Fibroblast of lung (primary cell): ENCODE measurements around the gene CALN1. TPM values are rescaled to one million over a fixed set of nuclear protein-coding genes. Genes with fewer than 3 reads are reported as not detected.

ENCODE experiments used
- DNase-seq, 2 donors: peaks; one replicate each; pipeline versions ENCODE4 v3.0.0 to v3.0.0-alpha.2; 2010; ENCODE audit warnings: low read depth in 2 of 2
- H2AFZ ChIP-seq: 2 replicates; pipeline ENCODE4 v1.5.1; 2012; ENCODE audit warnings: low read length, control low read depth, inconsistent platforms
- H3K27ac ChIP-seq: 2 replicates; pipeline ENCODE4 v1.5.1; 2011; ENCODE audit warnings: low read length, control low read depth; ENCODE audit not compliant: insufficient read depth
- H3K27me3 ChIP-seq: 2 replicates; pipeline ENCODE4 v1.5.1; 2011; ENCODE audit warnings: mild to moderate bottlenecking, low read length; ENCODE audit not compliant: control insufficient read depth, insufficient read depth
- H3K36me3 ChIP-seq: 2 replicates; pipeline ENCODE4 v1.5.1; 2011; ENCODE audit warnings: low read length; ENCODE audit not compliant: control insufficient read depth, insufficient read depth
- H3K4me1 ChIP-seq: 2 replicates; pipeline ENCODE4 v1.5.1; 2011; ENCODE audit warnings: low read length; ENCODE audit not compliant: control insufficient read depth, insufficient read depth; ENCODE audit errors: extremely low read depth
- H3K4me2 ChIP-seq: 2 replicates; pipeline ENCODE4 v1.5.1; 2011; ENCODE audit warnings: low read length, control low read depth; ENCODE audit not compliant: insufficient read depth; ENCODE audit errors: extremely low read depth
- H3K4me3 ChIP-seq, 4 experiments: fragments of 200-600 bp in 1 of 4; sonication (generic) in 1 of 4; replicated peaks in 1 of 4; 2 replicates each; pipeline ENCODE4 v1.5.1; 2011 to 2016; ENCODE audit warnings: low read length in 4 of 4, low read depth in 3 of 4, mild to moderate bottlenecking in 3 of 4, control low read depth in 2 of 4, inconsistent platforms in 1 of 4, mixed read lengths in 1 of 4; ENCODE audit not compliant: insufficient read depth in 1 of 4; ENCODE audit errors: control extremely low read depth in 1 of 4
- H3K79me2 ChIP-seq: 2 replicates; pipeline ENCODE4 v1.5.1; 2012; ENCODE audit warnings: mild to moderate bottlenecking, low read length, inconsistent platforms; ENCODE audit not compliant: control insufficient read depth, insufficient read depth
- H3K9ac ChIP-seq: 2 replicates; pipeline ENCODE4 v1.5.1; 2011; ENCODE audit warnings: mild to moderate bottlenecking, low read length, control low read depth; ENCODE audit not compliant: insufficient read depth
- H3K9me3 ChIP-seq: 2 replicates; pipeline ENCODE4 v1.5.1; 2012; ENCODE audit warnings: low read depth, low read length; ENCODE audit not compliant: control insufficient read depth, insufficient read depth
- H4K20me1 ChIP-seq: 2 replicates; pipeline ENCODE4 v1.5.1; 2011; ENCODE audit warnings: low read length; ENCODE audit not compliant: control insufficient read depth, insufficient read depth; ENCODE audit errors: extremely low read depth
- CTCF ChIP-seq, 2 donors: IDR thresholded peaks in 1 of 2; conservative IDR thresholded peaks in 1 of 2; 1 replicate in 1 of 2; 2 replicates in 1 of 2; pipeline ENCODE4 v1.5.1; 2011 to 2012; ENCODE audit warnings: low read length in 2 of 2, control low read depth in 1 of 2, inconsistent platforms in 1 of 2, low read depth in 1 of 2, mild to moderate bottlenecking in 1 of 2
- EZH2 ChIP-seq: IDR thresholded peaks from 2 replicates; pipeline ENCODE4 v1.5.1; 2012; ENCODE audit warnings: low read length, control low read depth, mild to moderate bottlenecking; ENCODE audit errors: missing control alignments
- polyA plus RNA-seq, 2 donors: library from polyadenylated mRNA; depleted of rRNA in 1 of 2; stranded (reverse) in 1 of 2; unstranded in 1 of 2; fragments of >200 nt; gene quantifications; 2 replicates each; pipeline ENCODE4 v1.2.1, GENCODE V29; 2011 to 2012; ENCODE audit warnings: missing spikeins in 1 of 2
- total RNA-seq: library from RNA; depleted of rRNA; stranded (reverse); fragments of >200 nt; gene quantifications from 2 replicates; pipeline ENCODE4 v1.2.1, GENCODE V29; 2014

Gene CALN1
- total and polyA plus RNA-seq, 2 donors (not counting 1 experiment from before 2014, with no cell fraction given) = not detected

GRCh38 chr7:71911051-71911450 is 501.1 kb downstream of the CALN1 start:
- no peak overlapping the region for H3K4me2 ChIP-seq
- H3K9ac ChIP-seq = no peak overlapping the region
- H2AFZ ChIP-seq = no peak overlapping the region
- H3K27ac ChIP-seq = no peak overlapping the region
- no peaks in the 10 kb centered on the region for H3K4me1 ChIP-seq
- no peaks in the 10 kb centered on the region for H3K36me3 ChIP-seq
- H3K9me3 ChIP-seq = no peaks in the 10 kb centered on the region
- no peaks in the 10 kb centered on the region for H3K27me3 ChIP-seq
- no peaks in the 10 kb centered on the region for H3K79me2 ChIP-seq
- no peak overlapping the region for H3K4me3 ChIP-seq
- no peak for DNase-seq
- no peak for TF ChIP-seq EZH2
- no peaks in the 10 kb centered on the region for H4K20me1 ChIP-seq

GRCh38 chr7:71905821-71906220 is 506.3 kb downstream of the CALN1 start:
- Histone ChIP-seq H3K4me3 (no peak overlapping the region), H2AFZ (no peak overlapping the region), H3K36me3 (no peaks in the 10 kb centered on the region), H3K4me2 (no peak overlapping the region), H3K9ac (no peak overlapping the region), H3K4me1 (no peaks in the 10 kb centered on the region), H3K27ac (no peak overlapping the region), H3K27me3 (no peaks in the 10 kb centered on the region), H4K20me1 (no peaks in the 10 kb centered on the region), H3K9me3 (no peaks in the 10 kb centered on the region), H3K79me2 (no peaks in the 10 kb centered on the region)
- TF ChIP-seq CTCF (conservative IDR thresholded peaks at IDR 0.05 in 1 of 2, IDR thresholded peaks at IDR 0.05 in 1 of 2; ENCODE audit: low read depth in 1 of 2, low read length in 2 of 2) (no peak), EZH2 (no peak)
- DNase-seq = no peak

- H3K36me3 ChIP-seq = no peaks in the 10 kb centered on the region
- H2AFZ ChIP-seq = no peak overlapping the region
- H3K4me2 ChIP-seq = no peak overlapping the region
- no peaks in the 10 kb centered on the region for H3K9me3 ChIP-seq
- H3K27me3 ChIP-seq = no peaks in the 10 kb centered on the region
- no peak overlapping the region for H3K9ac ChIP-seq
- no peak for DNase-seq
- TF ChIP-seq CTCF (conservative IDR thresholded peaks at IDR 0.05 in 1 of 2, IDR thresholded peaks at IDR 0.05 in 1 of 2; ENCODE audit: low read depth in 1 of 2, low read length in 2 of 2) = no peak
- no peak for TF ChIP-seq EZH2
- H3K4me3 ChIP-seq = no peak overlapping the region
- no peak overlapping the region for H3K27ac ChIP-seq
- H4K20me1 ChIP-seq = no peaks in the 10 kb centered on the region
- no peaks in the 10 kb centered on the region for H3K79me2 ChIP-seq
- no peaks in the 10 kb centered on the region for H3K4me1 ChIP-seq
These were observed 507.7 kb downstream of the CALN1 start for GRCh38 chr7:71904484-71904883.
